Measurements from ENCODE around the gene ZSWIM5. TPM values are rescaled to one million over a fixed set of nuclear protein-coding genes. Genes with fewer than 3 reads are reported as not detected.
A peak's percentile ranks its signal among the peaks of the same experiment; 100 is the strongest.
"Not testable (repeated sequence)": the region's sequence is repeated elsewhere in the genome, so short reads cannot be mapped to it uniquely, and the experiment has no call there.

The ZSWIM5 gene
- polyA plus RNA-seq, 2 donors, result 0.41 to 0.71 TPM

DNA sequence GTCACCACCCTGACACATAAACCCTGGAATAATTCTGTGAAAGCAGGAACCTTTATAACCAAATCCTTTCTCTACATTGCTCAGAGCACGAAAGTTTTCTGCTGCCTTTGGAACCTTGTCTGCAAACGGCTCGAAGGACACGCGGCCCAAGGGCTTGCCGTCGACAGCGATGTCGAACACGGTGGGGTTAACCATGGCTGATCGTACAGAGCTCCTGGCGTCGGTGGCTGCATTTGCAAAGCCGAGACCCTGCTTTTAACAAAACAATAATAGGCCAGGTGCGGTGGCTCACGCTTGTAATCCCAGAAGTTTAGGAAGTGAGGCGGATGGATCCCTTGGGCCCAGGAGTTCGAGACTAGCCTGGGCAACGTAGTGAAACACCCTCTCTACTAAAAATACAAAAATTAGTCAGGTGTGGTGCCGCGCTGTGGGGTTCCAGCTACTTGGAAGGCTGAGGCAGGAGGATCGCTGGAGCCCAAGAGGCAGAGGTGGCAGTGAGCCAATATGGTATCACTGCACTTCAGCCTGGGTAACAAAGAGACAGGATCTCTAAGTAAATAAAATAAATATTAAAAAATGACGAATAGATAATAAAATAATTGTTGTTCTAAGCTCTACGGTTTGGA, 217.8 kb downstream of the ZSWIM5 start:
- Histone ChIP-seq H3K36me3 (ENCODE audit: control insufficient read depth in 2 of 2, insufficient read depth in 2 of 2, low read length in 1 of 2) (no peaks in the 10 kb centered on the region), H3K4me3 (ENCODE audit: low read depth in 1 of 2, low read length in 2 of 2) (no peak overlapping the region), H3K27ac (ENCODE audit: low read depth in 2 of 2, low read length in 1 of 2) (no peak overlapping the region), H3K27me3 (ENCODE audit: control insufficient read depth in 1 of 2, insufficient read depth in 2 of 2, low read length in 2 of 2) (no peaks in the 10 kb centered on the region), H3K4me1 (ENCODE audit: control insufficient read depth in 2 of 2, insufficient read depth in 2 of 2, low read length in 1 of 2) (peaks cover 0 to 2% of the 10 kb centered on the region in 2 donors), H3K9me3 (ENCODE audit: control insufficient read depth in 2 of 2, insufficient read depth in 1 of 2, low read depth in 1 of 2, low read length in 1 of 2) (no peaks in the 10 kb centered on the region)
- 92 to 93% methylated on average over 24 of the region's 24 CpGs for whole genome bisulfite sequencing, 2 donors

DNA sequence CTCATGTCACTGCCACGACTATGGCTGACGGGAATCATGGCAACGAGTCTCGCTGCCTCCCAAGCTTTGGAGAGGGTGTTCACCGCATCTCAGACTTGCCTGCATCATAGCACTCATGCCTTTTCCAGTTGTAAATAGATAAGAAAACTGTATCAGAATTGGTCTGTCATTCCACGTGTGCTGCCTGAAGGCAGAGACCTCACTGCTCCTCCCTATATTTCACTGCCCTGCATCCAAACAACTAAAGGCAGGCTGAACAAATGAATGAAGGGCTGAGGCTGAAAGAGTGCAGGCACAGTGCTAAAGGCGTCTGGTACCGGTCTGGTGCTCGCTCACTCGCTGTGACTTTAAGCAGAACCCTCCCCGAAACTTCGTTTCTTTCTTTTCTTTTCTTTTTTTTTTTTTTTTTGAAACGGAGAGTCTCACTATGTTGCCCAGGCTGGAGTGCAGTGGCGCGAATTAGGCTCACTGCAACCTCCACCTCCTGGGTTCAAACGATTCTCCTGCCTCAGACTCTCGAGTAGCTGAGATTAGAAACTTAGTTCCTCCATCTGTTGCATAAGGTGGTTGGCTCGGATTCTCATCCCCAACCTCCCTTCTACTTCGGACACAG, 220.6 kb downstream of the ZSWIM5 start:
- Histone ChIP-seq H3K9me3 (ENCODE audit: control insufficient read depth in 2 of 2, insufficient read depth in 1 of 2, low read depth in 1 of 2, low read length in 1 of 2) (no peaks in the 10 kb centered on the region), H3K36me3 (ENCODE audit: control insufficient read depth in 2 of 2, insufficient read depth in 2 of 2, low read length in 1 of 2) (no peaks in the 10 kb centered on the region), H3K27me3 (ENCODE audit: control insufficient read depth in 1 of 2, insufficient read depth in 2 of 2, low read length in 2 of 2) (no peaks in the 10 kb centered on the region), H3K4me1 (ENCODE audit: control insufficient read depth in 2 of 2, insufficient read depth in 2 of 2, low read length in 1 of 2) (peaks cover 0 to 2% of the 10 kb centered on the region in 2 donors), H3K4me3 (ENCODE audit: low read depth in 1 of 2, low read length in 2 of 2) (peak overlapping the region; percentile 72 to 92), H3K27ac (ENCODE audit: low read depth in 2 of 2, low read length in 1 of 2) (peak overlapping the region; percentile 63 to 84)
- WGBS, 2 donors, result 5 to 6% methylated on average over 19 of the region's 19 CpGs

DNA sequence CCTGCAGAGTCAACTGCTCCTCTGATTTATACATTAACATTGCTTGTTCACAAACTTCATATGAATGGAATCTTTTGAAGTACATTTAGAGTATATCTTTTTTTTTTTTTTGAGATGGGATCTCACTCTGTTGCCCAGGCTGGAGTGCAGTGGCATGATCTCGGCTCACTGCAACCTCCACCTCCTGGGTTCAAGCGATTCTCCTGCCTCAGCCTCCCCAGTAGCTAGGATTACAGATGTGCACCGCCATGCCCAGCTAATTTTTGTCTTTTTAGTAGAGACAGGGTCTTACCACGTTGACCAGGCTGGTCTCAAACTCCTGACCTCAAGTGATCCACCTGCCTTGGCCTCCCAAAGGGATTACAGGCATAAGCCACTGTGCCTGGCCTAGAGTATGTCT, 229.0 kb downstream of the ZSWIM5 start:
- not testable (repeated sequence) for H3K9me3 ChIP-seq (ENCODE audit: control insufficient read depth in 2 of 2, insufficient read depth in 1 of 2, low read depth in 1 of 2, low read length in 1 of 2); H3K27ac ChIP-seq (ENCODE audit: low read depth in 2 of 2, low read length in 1 of 2); H3K4me3 ChIP-seq (ENCODE audit: low read depth in 1 of 2, low read length in 2 of 2); H3K4me1 ChIP-seq (ENCODE audit: control insufficient read depth in 2 of 2, insufficient read depth in 2 of 2, low read length in 1 of 2); H3K27me3 ChIP-seq (ENCODE audit: control insufficient read depth in 1 of 2, insufficient read depth in 2 of 2, low read length in 2 of 2)
- WGBS, 2 donors, result 97% methylated on average over 4 of the region's 4 CpGs
- H3K36me3 ChIP-seq (ENCODE audit: control insufficient read depth in 2 of 2, insufficient read depth in 2 of 2, low read length in 1 of 2), result peaks cover 0 to 11% of the 10 kb centered on the region in 2 donors

DNA sequence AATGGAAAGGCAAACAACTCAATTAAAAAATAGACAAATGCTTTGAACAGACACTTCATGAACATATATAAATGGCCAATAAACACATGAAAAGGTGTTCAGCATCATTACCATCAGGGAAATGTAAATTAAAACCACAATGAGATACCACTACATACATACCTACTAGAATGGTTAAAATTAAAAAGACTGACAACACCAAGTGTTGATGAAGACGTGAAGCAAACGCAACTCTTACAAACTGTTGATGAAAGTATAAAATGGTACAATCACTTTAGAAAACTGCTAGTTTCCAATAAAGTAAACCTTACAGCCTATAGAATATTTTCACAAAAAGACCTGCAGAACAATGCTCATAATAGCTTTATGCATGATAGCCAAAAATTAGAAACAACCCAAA, 230.2 kb downstream of the ZSWIM5 start:
- no peak overlapping the region for H3K4me3 ChIP-seq (ENCODE audit: low read depth in 1 of 2, low read length in 2 of 2)
- peaks cover 0 to 11% of the 10 kb centered on the region in 2 donors for H3K36me3 ChIP-seq (ENCODE audit: control insufficient read depth in 2 of 2, insufficient read depth in 2 of 2, low read length in 1 of 2)
- no peaks in the 10 kb centered on the region for H3K27me3 ChIP-seq (ENCODE audit: control insufficient read depth in 1 of 2, insufficient read depth in 2 of 2, low read length in 2 of 2)
- no peak overlapping the region for H3K27ac ChIP-seq (ENCODE audit: low read depth in 2 of 2, low read length in 1 of 2)
- H3K4me1 ChIP-seq (ENCODE audit: control insufficient read depth in 2 of 2, insufficient read depth in 2 of 2, low read length in 1 of 2), result no peaks in the 10 kb centered on the region
- H3K9me3 ChIP-seq (ENCODE audit: control insufficient read depth in 2 of 2, insufficient read depth in 1 of 2, low read depth in 1 of 2, low read length in 1 of 2), result no peaks in the 10 kb centered on the region
- WGBS, 2 donors, result 97% methylated on average over 2 of the region's 2 CpGs

DNA sequence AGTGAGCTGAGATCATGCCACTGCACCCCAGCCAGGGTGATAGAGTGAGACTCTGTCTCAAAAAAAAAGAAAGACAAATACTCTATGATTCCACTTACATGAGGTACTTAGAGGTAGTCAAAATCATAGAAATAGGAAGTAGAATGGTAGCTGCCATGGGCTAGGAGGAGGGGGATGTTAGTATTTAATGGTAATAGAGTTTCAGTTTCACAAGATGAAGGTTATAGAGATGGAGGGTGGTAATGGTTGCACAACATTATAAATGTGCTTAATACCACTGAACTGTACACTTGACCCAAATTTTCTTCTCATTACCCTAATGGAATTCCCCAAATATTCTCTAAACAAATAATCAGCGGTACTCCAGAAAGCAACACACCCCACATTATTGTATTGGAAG, 232.8 kb downstream of the ZSWIM5 start:
- no peaks in the 10 kb centered on the region for H3K4me1 ChIP-seq (ENCODE audit: control insufficient read depth in 2 of 2, insufficient read depth in 2 of 2, low read length in 1 of 2)
- WGBS, 2 donors, result 91 to 100% methylated on average over 1 of the region's 1 CpG
- no peaks in the 10 kb centered on the region for H3K9me3 ChIP-seq (ENCODE audit: control insufficient read depth in 2 of 2, insufficient read depth in 1 of 2, low read depth in 1 of 2, low read length in 1 of 2)
- H3K27ac ChIP-seq (ENCODE audit: low read depth in 2 of 2, low read length in 1 of 2), result no peak overlapping the region
- H3K4me3 ChIP-seq (ENCODE audit: low read depth in 1 of 2, low read length in 2 of 2), result no peak overlapping the region
- no peaks in the 10 kb centered on the region for H3K27me3 ChIP-seq (ENCODE audit: control insufficient read depth in 1 of 2, insufficient read depth in 2 of 2, low read length in 2 of 2)
- peaks cover 0 to 8% of the 10 kb centered on the region in 2 donors for H3K36me3 ChIP-seq (ENCODE audit: control insufficient read depth in 2 of 2, insufficient read depth in 2 of 2, low read length in 1 of 2)

DNA sequence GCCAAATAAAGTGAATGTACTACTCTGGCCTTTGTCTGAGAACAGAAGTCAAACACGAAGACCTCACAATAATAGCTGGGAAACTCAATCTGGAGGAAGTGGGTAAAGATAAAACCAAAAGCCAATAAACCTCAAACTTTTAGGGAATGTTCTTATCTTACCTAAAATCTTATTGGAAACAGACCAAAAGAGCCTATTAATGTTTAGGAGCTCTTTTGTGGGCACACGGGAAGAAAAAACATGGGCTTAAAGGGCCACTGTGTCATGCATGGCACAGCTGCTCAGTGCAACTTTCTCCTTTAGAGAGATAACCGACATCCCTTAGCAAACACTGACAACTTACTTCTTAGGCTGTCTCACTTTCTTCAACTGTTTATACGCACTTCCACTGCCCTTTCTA, 236.1 kb downstream of the ZSWIM5 start:
- no peaks in the 10 kb centered on the region for H3K4me1 ChIP-seq (ENCODE audit: control insufficient read depth in 2 of 2, insufficient read depth in 2 of 2, low read length in 1 of 2)
- no peak overlapping the region for H3K4me3 ChIP-seq (ENCODE audit: low read depth in 1 of 2, low read length in 2 of 2)
- 56 to 57% methylated on average over 4 of the region's 4 CpGs for WGBS, 2 donors
- no peaks in the 10 kb centered on the region for H3K27me3 ChIP-seq (ENCODE audit: control insufficient read depth in 1 of 2, insufficient read depth in 2 of 2, low read length in 2 of 2)
- H3K9me3 ChIP-seq (ENCODE audit: control insufficient read depth in 2 of 2, insufficient read depth in 1 of 2, low read depth in 1 of 2, low read length in 1 of 2), result no peaks in the 10 kb centered on the region
- H3K27ac ChIP-seq (ENCODE audit: low read depth in 2 of 2, low read length in 1 of 2), result no peak overlapping the region
- H3K36me3 ChIP-seq (ENCODE audit: control insufficient read depth in 2 of 2, insufficient read depth in 2 of 2, low read length in 1 of 2), result peaks cover 0 to 4% of the 10 kb centered on the region in 2 donors

Other genes with a start within 250 kb of the ZSWIM5 start
- 10 to 100 TPM in 1 of 2 donors, 1 to 10 TPM in 1; 8.3 to 19.1 TPM for gene EIF2B3, start 220.0 kb downstream of the ZSWIM5 start, polyA plus RNA-seq
- 10 to 100 TPM; 25.1 to 38.6 TPM for gene HECTD3, start 195.3 kb downstream of the ZSWIM5 start, polyA plus RNA-seq
- 10 to 100 TPM; 38.9 to 58.3 TPM for gene UROD, start 194.4 kb downstream of the ZSWIM5 start, polyA plus RNA-seq
- gene HPDL, start 120.3 kb upstream of the ZSWIM5 start, polyA plus RNA-seq, result 1 to 10 TPM; 2.7 to 5.2 TPM
- gene TOE1, start 133.6 kb upstream of the ZSWIM5 start, polyA plus RNA-seq, result 1 to 10 TPM; 4.4 to 8.0 TPM
- gene MUTYH, start 133.8 kb upstream of the ZSWIM5 start, polyA plus RNA-seq, result 10 to 100 TPM; 12.2 to 21.8 TPM